Fibroblast of mammary gland (primary cell): ENCODE results near the gene ATP6V1F.

ENCODE experiments used
- DNase-seq: peaks from one replicate; pipeline ENCODE4 v3.0.0-alpha.2; 2010; ENCODE audit warnings: low read depth
- H3K4me3 ChIP-seq: 2 replicates; pipeline ENCODE4 v1.5.1; 2011; ENCODE audit warnings: low read depth, mild to moderate bottlenecking, low read length, moderate library complexity; ENCODE audit not compliant: control insufficient read depth
- TF ChIP-seq, protein P1 (sequence below): conservative IDR thresholded peaks from 2 replicates; pipeline ENCODE4 v1.5.1; 2011; ENCODE audit warnings: low read depth, low read length, inconsistent platforms; ENCODE audit not compliant: control insufficient read depth, insufficient read depth

ATP6V1F gene

GRCh38 chr7:128879461-128879938 lies 16.8 kb downstream of the ATP6V1F start:
- TF ChIP-seq, protein P1, sequence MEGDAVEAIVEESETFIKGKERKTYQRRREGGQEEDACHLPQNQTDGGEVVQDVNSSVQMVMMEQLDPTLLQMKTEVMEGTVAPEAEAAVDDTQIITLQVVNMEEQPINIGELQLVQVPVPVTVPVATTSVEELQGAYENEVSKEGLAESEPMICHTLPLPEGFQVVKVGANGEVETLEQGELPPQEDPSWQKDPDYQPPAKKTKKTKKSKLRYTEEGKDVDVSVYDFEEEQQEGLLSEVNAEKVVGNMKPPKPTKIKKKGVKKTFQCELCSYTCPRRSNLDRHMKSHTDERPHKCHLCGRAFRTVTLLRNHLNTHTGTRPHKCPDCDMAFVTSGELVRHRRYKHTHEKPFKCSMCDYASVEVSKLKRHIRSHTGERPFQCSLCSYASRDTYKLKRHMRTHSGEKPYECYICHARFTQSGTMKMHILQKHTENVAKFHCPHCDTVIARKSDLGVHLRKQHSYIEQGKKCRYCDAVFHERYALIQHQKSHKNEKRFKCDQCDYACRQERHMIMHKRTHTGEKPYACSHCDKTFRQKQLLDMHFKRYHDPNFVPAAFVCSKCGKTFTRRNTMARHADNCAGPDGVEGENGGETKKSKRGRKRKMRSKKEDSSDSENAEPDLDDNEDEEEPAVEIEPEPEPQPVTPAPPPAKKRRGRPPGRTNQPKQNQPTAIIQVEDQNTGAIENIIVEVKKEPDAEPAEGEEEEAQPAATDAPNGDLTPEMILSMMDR: no peak
- DNase-seq: no peak
- H3K4me3 ChIP-seq: no peak overlapping the region

GRCh38 chr7:128879939-128880746 lies 17.5 kb downstream of the ATP6V1F start:
- TF ChIP-seq, protein P1: peak; percentile 74
- peak; percentile 58 for DNase-seq

GRCh38 chr7:128880791-128881457 lies 18.3 kb downstream of the ATP6V1F start:
- TF ChIP-seq, protein P1: no peak
- DNase-seq: no peak
- no peak overlapping the region for H3K4me3 ChIP-seq

More at GRCh38 chr7:128879939-128880746, 17.5 kb downstream of the ATP6V1F start:
- H3K4me3 ChIP-seq: no peak overlapping the region

- DNase-seq: no peak
Measured at GRCh38 chr7:128881458-128882125, 18.9 kb downstream of the ATP6V1F start.

DNA sequence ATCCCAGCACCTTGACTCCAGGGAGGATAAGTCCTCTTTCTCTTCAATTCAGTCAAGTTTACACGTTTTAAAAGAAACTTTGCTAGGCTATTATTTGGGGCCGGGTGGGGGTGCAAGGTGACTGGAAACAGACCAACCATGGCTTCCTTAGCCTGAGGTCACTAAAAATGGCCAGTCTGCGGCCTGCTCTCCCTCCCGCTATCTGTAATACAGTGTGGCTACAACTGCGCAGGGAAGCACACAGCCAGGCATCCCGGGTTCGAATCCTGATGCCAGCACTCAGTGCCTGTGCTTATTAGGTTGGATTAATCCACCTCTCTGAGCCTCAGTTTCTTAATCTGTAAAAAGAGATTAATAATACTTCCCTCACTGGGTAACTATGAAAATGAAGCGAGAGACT lies 19.5 kb downstream of the ATP6V1F start:
- H3K4me3 ChIP-seq: no peak overlapping the region
- DNase-seq: no peak
- TF ChIP-seq, protein P1: no peak

More at GRCh38 chr7:128881458-128882125, 18.9 kb downstream of the ATP6V1F start:
- H3K4me3 ChIP-seq: no peak overlapping the region
- TF ChIP-seq, protein P1: no peak

GRCh38 chr7:128883622-128884448 lies 21.2 kb downstream of the ATP6V1F start:
- no peak overlapping the region for H3K4me3 ChIP-seq
- TF ChIP-seq, protein P1: peak; percentile 82
- peak; percentile 65 for DNase-seq
